ENCODE measurements around the gene FAM217A.

Gene FAM217A

GRCh38 chr6:4107873-4108272, 28.9 kb upstream of the FAM217A start:
- TF ChIP-seq CREB1 (IDR thresholded peaks at IDR 0.05; ENCODE audit: low read depth) = no peak
- TF ChIP-seq REST (IDR thresholded peaks at IDR 0.05; ENCODE audit: low read depth) = no peak
- no peak for TF ChIP-seq TCF12 (IDR thresholded peaks at IDR 0.05; ENCODE audit: low read depth)
- TF ChIP-seq YY1 (IDR thresholded peaks at IDR 0.05; ENCODE audit: low read depth) = no peak
- TF ChIP-seq RAD21 (IDR thresholded peaks at IDR 0.05; ENCODE audit: low read depth) = no peak
- no peak for TF ChIP-seq EP300 (IDR thresholded peaks at IDR 0.05; ENCODE audit: borderline replicate concordance)
- TF ChIP-seq CEBPB (IDR thresholded peaks at IDR 0.05) = no peak
- TF ChIP-seq MAX (IDR thresholded peaks at IDR 0.05) = no peak
- TF ChIP-seq EGR1 (IDR thresholded peaks at IDR 0.05) = no peak
- no peak for TF ChIP-seq NFIC (IDR thresholded peaks at IDR 0.05)
- TF ChIP-seq TAF1 (IDR thresholded peaks at IDR 0.05; ENCODE audit: low read depth) = no peak
- no peak for TF ChIP-seq ZBTB7A (IDR thresholded peaks at IDR 0.05; ENCODE audit: low read depth)

GRCh38 chr6:4105980-4106536, 27.1 kb upstream of the FAM217A start:
- no peak for TF ChIP-seq USF1 (IDR thresholded peaks at IDR 0.05)
- TF ChIP-seq CREB1 (IDR thresholded peaks at IDR 0.05; ENCODE audit: low read depth) = no peak
- no peak for TF ChIP-seq CEBPB (IDR thresholded peaks at IDR 0.05)
- TF ChIP-seq MAX (IDR thresholded peaks at IDR 0.05) = no peak
- no peak for TF ChIP-seq NFIC (IDR thresholded peaks at IDR 0.05)
- TF ChIP-seq TEAD4 (IDR thresholded peaks at IDR 0.05) = no peak
- no peak for TF ChIP-seq EGR1 (IDR thresholded peaks at IDR 0.05)
- no peak for TF ChIP-seq ZBTB7A (IDR thresholded peaks at IDR 0.05; ENCODE audit: low read depth)
- no peak for TF ChIP-seq REST (IDR thresholded peaks at IDR 0.05; ENCODE audit: low read depth)
- no peak for TF ChIP-seq TAF1 (IDR thresholded peaks at IDR 0.05; ENCODE audit: low read depth)
- no peak for TF ChIP-seq YY1 (IDR thresholded peaks at IDR 0.05; ENCODE audit: low read depth)

GRCh38 chr6:4103929-4104328, 25.0 kb upstream of the FAM217A start:
- TF ChIP-seq EGR1 (IDR thresholded peaks at IDR 0.05) (no peak), NFIC (IDR thresholded peaks at IDR 0.05) (0 out of 2 replicates have a peak, but pooled peaks have one; percentile 17), CREB1 (IDR thresholded peaks at IDR 0.05; ENCODE audit: low read depth) (no peak), CEBPB (IDR thresholded peaks at IDR 0.05) (no peak), REST (IDR thresholded peaks at IDR 0.05; ENCODE audit: low read depth) (no peak), EP300 (IDR thresholded peaks at IDR 0.05; ENCODE audit: borderline replicate concordance) (no peak), USF1 (IDR thresholded peaks at IDR 0.05) (peak; percentile 65), MAX (IDR thresholded peaks at IDR 0.05) (peak; percentile 85), TAF1 (IDR thresholded peaks at IDR 0.05; ENCODE audit: low read depth) (no peak), RAD21 (IDR thresholded peaks at IDR 0.05; ENCODE audit: low read depth) (no peak), ZBTB7A (IDR thresholded peaks at IDR 0.05; ENCODE audit: low read depth) (no peak)

GRCh38 chr6:4102687-4103244, 23.8 kb upstream of the FAM217A start:
- TF ChIP-seq USF1 (IDR thresholded peaks at IDR 0.05) (no peak), EGR1 (IDR thresholded peaks at IDR 0.05) (no peak), TAF1 (IDR thresholded peaks at IDR 0.05; ENCODE audit: low read depth) (no peak), TCF12 (IDR thresholded peaks at IDR 0.05; ENCODE audit: low read depth) (no peak), FOXM1 (IDR thresholded peaks at IDR 0.05; ENCODE audit: borderline replicate concordance, low read depth) (no peak), EP300 (IDR thresholded peaks at IDR 0.05; ENCODE audit: borderline replicate concordance) (no peak)

Data from Ishikawa (cell line).